NK-92 (cell line): ENCODE measurements around the gene PRR30.
"Not testable (repeated sequence)": the region's sequence is repeated elsewhere in the genome, so short reads cannot be mapped to it uniquely, and the experiment has no call there.

Experiments
- DNase-seq: peaks from one replicate; lab custom pipeline; 2025; ENCODE audit not compliant: unreplicated experiment; lab: John Stamatoyannopoulos, UW

The PRR30 gene

DNA sequence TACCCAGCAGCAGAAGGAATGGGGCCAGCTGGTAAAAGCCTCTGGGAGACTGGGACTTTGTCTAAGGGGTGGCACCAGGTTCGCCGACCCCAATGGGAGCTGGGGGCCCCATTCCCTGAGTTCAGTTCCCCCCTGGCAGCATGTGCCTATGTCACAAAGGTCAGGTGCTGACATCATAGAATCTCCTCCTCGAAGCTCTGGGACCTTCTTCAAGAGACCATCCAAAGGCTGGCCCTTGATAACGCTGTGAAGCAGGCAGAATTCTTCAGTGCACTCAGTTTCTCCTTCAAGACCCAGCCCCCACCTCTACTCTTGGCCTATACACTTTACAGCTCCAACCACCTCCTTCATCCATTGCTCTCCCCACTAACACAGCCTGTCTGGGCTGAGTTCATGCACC lies at the start of gene PRR30:
Gene PRR30, minus strand, starts transcription at position 101 of the 400 bp plus-strand sequence. CDS start 1,081 bp downstream, outside the sequence.
- no peak for DNase-seq

DNA sequence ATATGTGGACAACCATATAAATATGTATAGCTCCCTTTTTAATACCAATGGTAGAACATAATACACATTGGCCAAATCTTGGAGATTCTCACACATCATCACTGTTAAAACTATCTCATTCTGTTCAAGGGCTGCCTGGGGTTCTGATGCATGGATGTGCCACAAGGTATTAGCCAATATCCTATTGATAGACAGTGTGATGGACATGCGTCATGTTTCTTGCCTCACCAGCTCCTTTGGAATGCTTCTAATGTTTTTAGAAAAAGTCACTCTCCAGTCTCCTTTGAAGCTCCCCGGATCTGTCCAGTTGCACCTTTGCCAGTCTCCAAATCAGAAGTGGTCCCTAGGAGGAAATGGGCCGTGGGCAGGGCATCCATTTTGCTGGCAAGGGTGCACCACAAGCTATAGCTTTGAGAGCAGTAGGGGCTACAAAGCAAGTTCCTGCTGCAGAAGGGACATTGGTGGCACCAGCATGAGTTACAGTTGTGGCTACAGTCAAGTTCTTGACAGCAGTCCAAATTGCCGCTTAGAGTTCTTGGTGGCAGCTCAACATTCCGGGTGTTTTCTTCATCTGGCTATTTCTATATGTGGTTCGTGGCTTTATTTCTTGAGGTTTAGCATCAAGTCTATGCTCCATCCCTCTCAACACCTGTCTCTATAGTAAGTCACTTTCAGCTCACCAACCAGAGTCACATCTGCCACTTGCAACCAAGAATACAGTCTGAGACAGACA lies 47.6 kb upstream of the PRR30 start:
- no peak for DNase-seq

DNA sequence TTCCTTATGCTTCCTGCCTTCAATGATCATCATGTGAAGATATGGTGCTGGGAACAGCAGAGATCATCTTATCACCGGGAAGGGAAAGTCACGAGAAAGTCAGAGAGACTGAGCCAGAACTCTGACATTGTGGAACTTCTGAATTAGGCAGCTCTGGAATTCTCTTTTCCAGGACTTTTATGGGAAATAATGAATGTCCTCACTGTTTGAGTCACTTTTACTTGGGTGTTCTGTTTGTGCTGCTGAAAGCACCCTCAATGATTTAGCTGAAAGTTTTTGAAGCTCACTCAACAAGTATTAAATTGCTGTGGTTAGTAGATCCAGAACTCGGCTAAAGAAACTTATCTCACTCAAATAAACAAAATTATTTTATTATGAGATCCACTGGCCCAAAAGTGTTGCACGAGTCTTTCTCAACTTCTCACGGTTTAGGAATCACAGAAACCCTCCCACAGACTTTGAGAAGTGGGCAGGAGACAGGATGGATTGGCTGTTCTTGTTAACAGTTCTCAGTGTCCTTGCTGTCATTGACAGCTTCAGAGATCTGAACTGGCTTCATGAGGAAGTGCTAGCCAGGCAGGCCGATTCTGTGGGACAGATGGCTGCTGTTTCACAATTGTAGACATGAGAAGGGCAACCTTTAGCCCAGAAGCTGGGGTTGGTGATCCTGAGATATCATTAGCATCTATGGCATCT lies 46.3 kb upstream of the PRR30 start:
- DNase-seq = no peak

DNA sequence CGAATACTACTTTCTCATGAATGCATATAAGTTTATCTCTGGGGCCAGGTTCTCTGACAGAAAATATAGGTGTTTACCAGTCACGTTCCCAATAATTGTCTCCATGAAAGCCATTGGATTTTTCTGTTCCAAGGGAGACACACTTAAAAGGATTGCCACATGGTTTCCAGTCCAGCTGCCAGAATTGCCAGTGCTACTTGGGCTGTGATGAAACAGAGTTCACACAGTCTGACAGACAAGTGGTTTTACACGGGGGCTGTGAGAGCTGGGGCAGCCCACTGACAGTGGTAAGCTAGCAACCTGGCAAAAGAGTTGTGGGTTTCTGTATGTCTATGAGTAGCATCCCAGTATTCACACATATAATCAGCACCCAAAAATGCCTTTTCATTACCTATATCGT lies 44.9 kb upstream of the PRR30 start:
- DNase-seq = no peak

DNA sequence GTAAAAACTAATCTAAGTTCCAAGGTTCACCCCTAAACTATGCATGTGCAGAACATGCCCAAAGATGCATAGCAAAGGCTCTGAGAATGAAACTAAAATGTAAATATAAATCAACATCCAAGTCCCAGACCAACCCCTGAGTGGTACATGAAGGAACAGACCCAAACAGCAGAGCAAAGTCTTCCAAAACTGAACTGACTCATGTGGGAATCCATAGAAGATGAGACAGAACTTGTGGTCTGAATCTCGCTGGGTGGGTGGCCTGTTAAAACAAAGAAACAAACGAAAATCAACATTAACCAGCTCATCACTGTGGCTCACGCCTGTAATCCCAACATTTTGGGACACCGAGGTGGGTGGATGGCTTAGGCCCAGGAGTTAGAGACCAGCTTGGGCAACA lies 43.1 kb upstream of the PRR30 start:
- DNase-seq = no peak

- no peak for DNase-seq
Observed at GRCh38 chr2:27179344-27180000, 40.3 kb upstream of the PRR30 start.

DNA sequence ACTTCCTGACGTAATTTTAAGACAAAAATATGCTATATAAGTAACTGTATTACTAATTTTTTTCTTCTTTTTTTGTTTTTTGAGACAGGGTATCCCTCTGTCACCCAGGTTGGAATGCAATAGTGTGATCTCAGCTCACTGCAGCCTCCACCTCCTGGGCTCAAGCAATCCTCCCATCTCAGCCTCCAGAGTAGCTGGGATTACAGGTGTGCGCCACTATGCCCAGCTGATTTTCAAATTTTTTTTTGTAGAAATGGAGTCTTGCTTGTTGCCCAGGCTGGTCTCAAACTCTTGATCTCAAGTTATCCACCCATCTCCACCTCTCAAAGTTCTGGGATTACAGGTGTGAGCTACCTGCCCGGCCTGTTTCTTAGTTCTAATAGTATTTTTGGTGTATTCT lies 39.3 kb upstream of the PRR30 start:
- no peak for DNase-seq

DNA sequence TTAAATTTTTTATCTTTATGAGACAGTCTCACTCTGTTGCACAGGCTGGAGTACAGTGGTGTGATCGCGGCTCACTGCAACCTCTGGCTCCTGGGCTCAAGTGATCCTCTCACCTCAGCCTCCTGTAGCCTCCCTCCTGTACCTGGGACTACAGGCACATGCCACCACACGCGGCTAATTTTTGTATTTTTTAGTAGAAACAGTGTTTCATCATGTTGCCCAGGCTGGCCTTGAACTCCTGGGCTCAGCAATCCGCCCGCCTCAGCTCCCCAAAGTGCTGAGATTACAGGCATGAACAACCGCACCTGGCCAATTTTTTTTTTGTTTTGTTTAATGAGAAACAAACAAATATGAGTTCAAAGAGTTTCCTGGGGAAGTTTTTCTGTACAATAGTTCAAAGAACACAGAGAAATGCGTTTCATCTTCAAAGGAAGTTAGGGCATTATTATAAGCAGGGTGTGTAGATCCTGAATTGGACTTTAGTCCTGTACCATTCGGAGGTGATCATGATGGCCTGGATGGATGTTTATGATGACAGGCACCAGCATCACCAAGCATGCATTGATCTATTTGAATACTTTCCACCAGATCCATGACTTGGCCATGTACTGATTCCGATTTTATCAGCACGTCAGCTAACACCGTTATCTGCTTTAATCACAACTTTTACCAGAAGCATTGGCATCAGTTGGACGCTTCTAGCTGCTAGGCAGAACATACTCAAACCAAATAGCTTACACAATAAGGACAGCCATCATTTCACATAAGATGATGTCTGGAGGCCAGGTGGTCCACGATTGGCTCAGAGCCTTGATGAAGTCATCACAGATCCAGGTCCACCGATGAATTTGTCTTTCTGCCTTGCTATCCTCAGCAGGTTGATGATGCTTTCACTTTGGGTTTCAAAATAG lies 38.5 kb upstream of the PRR30 start:
- DNase-seq = no peak

GRCh38 chr2:27175781-27176180 lies 36.6 kb upstream of the PRR30 start:
- not testable (repeated sequence) for DNase-seq

DNA sequence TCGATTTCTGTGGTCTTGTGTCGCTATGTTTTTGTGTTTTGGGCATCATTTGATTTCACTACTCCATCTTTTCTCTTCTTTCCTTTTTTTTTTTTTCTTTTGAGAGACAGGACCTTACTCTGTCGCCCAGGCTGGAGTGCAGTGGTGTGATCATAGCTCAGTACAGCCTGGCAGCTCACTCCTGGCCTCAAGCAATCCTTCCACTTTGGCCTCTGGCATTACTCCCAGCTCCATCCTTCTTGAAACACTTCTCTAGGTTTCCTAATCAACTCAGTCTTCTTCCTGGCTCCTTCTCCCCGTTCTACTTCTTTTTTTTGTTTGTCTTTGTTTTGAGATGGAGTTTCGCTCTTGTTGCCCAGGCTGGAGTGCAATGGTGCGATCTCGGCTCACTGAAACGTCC lies 36.1 kb upstream of the PRR30 start:
- DNase-seq = no peak

DNA sequence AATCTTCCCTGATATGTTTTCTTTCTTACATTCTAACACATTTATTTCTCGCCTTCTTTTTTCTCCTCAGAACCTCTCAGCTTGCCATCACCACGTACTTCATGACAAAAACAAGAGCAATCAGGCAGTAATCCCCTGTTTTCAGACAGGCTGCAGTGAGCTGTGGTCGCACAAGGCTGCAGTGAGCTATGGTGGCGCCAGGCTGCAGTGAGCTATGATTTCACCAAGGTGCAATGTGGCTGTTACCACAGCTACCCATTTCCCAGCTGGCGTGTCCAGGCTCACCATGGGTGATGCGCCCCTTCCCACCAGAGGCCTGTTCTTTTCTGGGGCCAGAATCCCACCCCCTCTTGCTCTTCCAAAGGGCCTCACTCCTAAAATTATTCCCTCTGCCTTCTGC lies 35.4 kb upstream of the PRR30 start:
- no peak for DNase-seq

DNA sequence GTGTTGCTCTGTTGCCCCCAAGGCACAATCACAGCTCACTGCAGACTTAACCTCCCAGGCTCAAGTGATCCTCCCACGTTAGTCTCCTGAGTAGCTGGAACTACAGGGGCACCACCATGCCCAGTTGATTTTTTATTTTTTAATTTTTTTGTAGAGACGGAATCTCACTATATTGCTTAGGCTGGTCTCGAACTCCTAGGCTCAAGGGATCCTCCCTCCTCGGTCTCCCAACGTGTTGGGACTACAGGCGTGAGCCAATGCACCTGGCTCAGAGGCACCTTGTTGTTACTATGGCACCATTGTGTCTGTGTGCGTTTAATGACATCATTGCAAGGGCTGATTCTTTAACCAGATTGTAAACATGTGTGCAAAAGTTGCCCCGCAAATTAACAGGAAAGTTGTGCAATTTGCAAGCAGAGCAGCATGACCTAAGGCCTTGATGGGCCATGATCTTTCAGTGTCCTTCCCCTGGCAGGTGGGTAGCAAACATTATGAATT lies 32.2 kb upstream of the PRR30 start:
- DNase-seq = no peak

GRCh38 chr2:27170581-27171337 lies 31.5 kb upstream of the PRR30 start:
- no peak for DNase-seq

- no peak for DNase-seq
Observed at GRCh38 chr2:27164960-27165763, 26.0 kb upstream of the PRR30 start.

DNA sequence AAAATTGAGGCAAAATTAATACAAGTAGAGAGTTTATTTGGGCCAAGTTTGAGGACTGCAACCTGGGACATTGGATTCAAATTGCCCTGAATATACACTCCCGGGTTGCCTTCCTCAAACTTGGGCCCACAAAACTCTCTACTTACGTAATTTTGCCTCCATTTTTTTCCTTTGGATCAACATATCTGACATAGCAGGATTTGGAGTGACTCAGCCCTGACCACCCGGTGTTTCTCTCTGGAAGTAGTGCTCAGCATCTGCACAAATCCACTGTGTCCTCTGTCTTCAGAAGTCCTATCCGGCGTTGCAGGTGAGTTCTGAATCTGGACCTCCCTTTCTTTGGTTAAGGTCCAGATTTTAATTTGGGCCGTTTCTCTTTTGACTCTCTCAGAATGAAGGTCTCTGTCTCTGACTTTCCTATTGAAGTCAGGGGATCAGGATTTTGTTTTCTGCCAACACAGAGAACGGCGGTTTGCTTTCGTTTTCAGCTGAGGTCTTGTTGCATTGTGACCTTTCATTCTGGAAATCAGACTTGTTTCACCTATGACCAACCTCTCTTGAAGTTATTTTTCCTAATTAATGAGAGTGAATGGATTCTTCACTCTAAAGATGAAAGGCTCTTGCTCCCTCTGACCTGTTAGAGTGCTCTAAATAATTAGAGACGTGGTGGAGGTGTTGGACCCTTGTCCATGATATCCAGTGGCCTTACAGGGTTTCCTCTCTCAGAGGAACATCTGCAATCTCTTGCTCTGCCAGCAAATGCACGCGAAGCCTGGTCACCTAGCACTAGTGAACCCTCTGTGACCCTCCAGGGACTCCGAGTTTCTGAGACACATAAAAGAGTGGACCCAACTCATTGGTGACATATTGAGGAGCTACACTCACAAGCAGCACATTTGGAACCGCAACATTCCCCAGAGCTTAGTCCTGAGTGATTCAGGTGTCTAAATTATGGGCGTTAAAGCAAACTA lies 23.2 kb upstream of the PRR30 start:
- no peak for DNase-seq

DNA sequence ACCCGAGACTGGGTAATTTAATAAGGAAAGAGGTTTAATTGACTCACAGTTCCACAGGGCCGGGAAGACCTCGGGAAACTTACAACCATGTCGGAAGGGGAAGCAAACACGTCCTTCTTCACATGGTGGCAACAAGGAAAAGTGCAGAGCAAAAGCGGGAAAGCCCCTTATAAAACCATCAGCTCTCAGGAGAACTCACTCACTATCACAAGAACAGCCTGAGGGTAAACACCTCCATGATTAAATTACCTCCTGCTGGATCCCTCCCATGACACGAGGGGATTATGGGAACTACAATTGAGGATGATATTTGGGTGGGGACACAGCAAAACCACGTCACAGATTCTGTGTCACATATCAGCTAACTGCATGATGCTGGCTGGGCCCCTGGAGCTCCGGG lies 21.0 kb upstream of the PRR30 start:
- DNase-seq = no peak

DNA sequence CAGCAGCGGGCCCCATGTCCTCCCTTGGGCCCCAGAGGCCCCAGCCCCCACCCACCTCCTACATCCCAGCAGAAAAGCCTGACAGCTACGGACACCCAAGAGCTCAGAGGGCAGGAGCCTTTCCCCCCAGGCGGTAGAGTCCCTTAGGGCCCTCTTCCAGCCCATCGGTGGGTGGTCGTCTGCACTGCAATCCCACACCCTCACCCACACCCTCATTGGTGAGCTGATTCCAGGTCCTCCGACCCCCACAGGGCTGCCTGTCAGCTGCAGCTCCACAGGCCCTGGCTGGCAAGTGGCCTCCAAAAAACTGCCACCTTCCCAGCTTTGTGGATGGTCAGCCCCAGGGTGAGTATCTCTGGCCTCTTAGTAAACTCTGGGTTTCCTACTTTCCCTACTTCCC lies 20.1 kb upstream of the PRR30 start:
- DNase-seq = no peak

GRCh38 chr2:27158468-27158867 lies 19.3 kb upstream of the PRR30 start:
- DNase-seq = no peak
